Duodenal mucosa (tissue), 2 donors: ENCODE measurements around the gene YARS1.
A peak's percentile ranks its signal among the peaks of the same experiment; 100 is the strongest.

Experiments
- H3K27ac ChIP-seq: one replicate; pipeline ENCODE4 v1.7.0; 2013; ENCODE audit warnings: low read depth, low read length
- H3K27me3 ChIP-seq, 2 donors: one replicate each; pipeline ENCODE4 v1.7.0; 2013; ENCODE audit warnings: low read length in 2 of 2, control low read depth in 1 of 2; ENCODE audit not compliant: insufficient read depth in 2 of 2, control insufficient read depth in 1 of 2
- H3K36me3 ChIP-seq, 2 donors: one replicate each; pipeline ENCODE4 v1.7.0; 2013; ENCODE audit warnings: low read length in 2 of 2, control low read depth in 1 of 2; ENCODE audit not compliant: insufficient read depth in 2 of 2, control insufficient read depth in 1 of 2
- H3K4me1 ChIP-seq, 2 donors: one replicate each; pipeline ENCODE4 v1.7.0; 2013; ENCODE audit warnings: low read length in 2 of 2, control low read depth in 1 of 2; ENCODE audit not compliant: insufficient read depth in 2 of 2, control insufficient read depth in 1 of 2
- H3K4me3 ChIP-seq, 2 donors: one replicate each; pipeline ENCODE4 v1.7.0; 2013; ENCODE audit warnings: low read length in 2 of 2, low read depth in 1 of 2
- H3K9ac ChIP-seq, 2 donors: one replicate each; pipeline ENCODE4 v1.7.0; 2013; ENCODE audit warnings: low read length in 2 of 2, low read depth in 1 of 2
- H3K9me3 ChIP-seq, 2 donors: one replicate each; pipeline ENCODE4 v1.7.0; 2013; ENCODE audit warnings: low read length in 2 of 2, control low read depth in 1 of 2; ENCODE audit not compliant: control insufficient read depth in 1 of 2

YARS1 gene

GRCh38 chr1:32746130-32746529 is 71.0 kb downstream of the YARS1 start:
- Histone ChIP-seq H3K9ac (no peak overlapping the region), H3K27me3 (no peaks in the 10 kb centered on the region), H3K36me3 (peaks cover 0 to 12% of the 10 kb centered on the region in 2 donors), H3K4me1 (peaks cover 28 to 40% of the 10 kb centered on the region in 2 donors), H3K27ac (no peak overlapping the region), H3K9me3 (no peaks in the 10 kb centered on the region), H3K4me3 (no peak overlapping the region)

GRCh38 chr1:32744071-32744425 is 73.1 kb downstream of the YARS1 start:
- H3K27ac ChIP-seq, result peak overlapping the region; percentile 97
- peak overlapping the region; percentile 84 to 92 for H3K4me3 ChIP-seq
- H3K9ac ChIP-seq, result peak overlapping the region in 1 of 2 donors; percentile 98
- H3K27me3 ChIP-seq, result no peaks in the 10 kb centered on the region
- H3K9me3 ChIP-seq, result no peaks in the 10 kb centered on the region
- peaks cover 37 to 43% of the 10 kb centered on the region in 2 donors for H3K4me1 ChIP-seq
- peaks cover 0 to 12% of the 10 kb centered on the region in 2 donors for H3K36me3 ChIP-seq

- Histone ChIP-seq H3K36me3 (peaks cover 0 to 12% of the 10 kb centered on the region in 2 donors), H3K9ac (peak overlapping the region; percentile 97 to 98), H3K9me3 (no peaks in the 10 kb centered on the region), H3K4me3 (peak overlapping the region; percentile 84 to 92), H3K27me3 (no peaks in the 10 kb centered on the region), H3K4me1 (peaks cover 37 to 38% of the 10 kb centered on the region in 2 donors), H3K27ac (peak overlapping the region; percentile 97)
Measured at GRCh38 chr1:32743380-32744070, 73.6 kb downstream of the YARS1 start.

GRCh38 chr1:32742956-32743355 is 74.2 kb downstream of the YARS1 start:
- Histone ChIP-seq H3K4me1 (peaks cover 34 to 39% of the 10 kb centered on the region in 2 donors), H3K27ac (peak overlapping the region; percentile 97), H3K9ac (peak overlapping the region; percentile 97 to 98), H3K36me3 (peaks cover 0 to 9% of the 10 kb centered on the region in 2 donors), H3K9me3 (no peaks in the 10 kb centered on the region), H3K27me3 (no peaks in the 10 kb centered on the region), H3K4me3 (peak overlapping the region; percentile 84 to 92)

GRCh38 chr1:32742199-32742947 is 74.8 kb downstream of the YARS1 start:
- Histone ChIP-seq H3K4me1 (peaks cover 39 to 45% of the 10 kb centered on the region in 2 donors), H3K4me3 (peak overlapping the region; percentile 84 to 92), H3K27me3 (no peaks in the 10 kb centered on the region), H3K27ac (peak overlapping the region; percentile 97), H3K9me3 (no peaks in the 10 kb centered on the region), H3K36me3 (peaks cover 0 to 9% of the 10 kb centered on the region in 2 donors), H3K9ac (peak overlapping the region; percentile 97 to 98)

GRCh38 chr1:32741413-32742198 is 75.6 kb downstream of the YARS1 start:
- Histone ChIP-seq H3K9ac (peak overlapping the region; percentile 97 to 98), H3K27me3 (no peaks in the 10 kb centered on the region), H3K9me3 (no peaks in the 10 kb centered on the region), H3K27ac (peak overlapping the region; percentile 97), H3K4me3 (peak overlapping the region; percentile 84 to 92), H3K36me3 (peaks cover 0 to 5% of the 10 kb centered on the region in 2 donors), H3K4me1 (peaks cover 45 to 52% of the 10 kb centered on the region in 2 donors)

GRCh38 chr1:32741059-32741412 is 76.1 kb downstream of the YARS1 start:
- Histone ChIP-seq H3K27me3 (no peaks in the 10 kb centered on the region), H3K4me1 (peaks cover 41 to 54% of the 10 kb centered on the region in 2 donors), H3K4me3 (peak overlapping the region; percentile 59), H3K27ac (no peak overlapping the region), H3K9me3 (no peaks in the 10 kb centered on the region), H3K9ac (peak overlapping the region; percentile 5 to 74), H3K36me3 (peaks cover 0 to 3% of the 10 kb centered on the region in 2 donors)

- no peaks in the 10 kb centered on the region for H3K36me3 ChIP-seq
- H3K9ac ChIP-seq, result peak overlapping the region; percentile 37 to 66
- H3K27me3 ChIP-seq, result no peaks in the 10 kb centered on the region
- peak overlapping the region; percentile 64 for H3K27ac ChIP-seq
- H3K9me3 ChIP-seq, result no peaks in the 10 kb centered on the region
- no peak overlapping the region for H3K4me3 ChIP-seq
- peaks cover 22 to 28% of the 10 kb centered on the region in 2 donors for H3K4me1 ChIP-seq
Measured at GRCh38 chr1:32736812-32737791, 80.1 kb downstream of the YARS1 start.

- H3K9ac ChIP-seq, result no peak overlapping the region
- H3K27me3 ChIP-seq, result no peaks in the 10 kb centered on the region
- H3K4me1 ChIP-seq, result peaks cover 13 to 17% of the 10 kb centered on the region in 2 donors
- H3K27ac ChIP-seq, result no peak overlapping the region
- H3K9me3 ChIP-seq, result no peaks in the 10 kb centered on the region
- no peak overlapping the region for H3K4me3 ChIP-seq
- H3K36me3 ChIP-seq, result no peaks in the 10 kb centered on the region
Measured at GRCh38 chr1:32733582-32734321, 83.4 kb downstream of the YARS1 start.
